ENCODE data around the gene CIAO2B.
A peak's percentile ranks its signal among the peaks of the same experiment; 100 is the strongest.
"Not testable (repeated sequence)": the region's sequence is repeated elsewhere in the genome, so short reads cannot be mapped to it uniquely, and the experiment has no call there.

CIAO2B gene

DNA sequence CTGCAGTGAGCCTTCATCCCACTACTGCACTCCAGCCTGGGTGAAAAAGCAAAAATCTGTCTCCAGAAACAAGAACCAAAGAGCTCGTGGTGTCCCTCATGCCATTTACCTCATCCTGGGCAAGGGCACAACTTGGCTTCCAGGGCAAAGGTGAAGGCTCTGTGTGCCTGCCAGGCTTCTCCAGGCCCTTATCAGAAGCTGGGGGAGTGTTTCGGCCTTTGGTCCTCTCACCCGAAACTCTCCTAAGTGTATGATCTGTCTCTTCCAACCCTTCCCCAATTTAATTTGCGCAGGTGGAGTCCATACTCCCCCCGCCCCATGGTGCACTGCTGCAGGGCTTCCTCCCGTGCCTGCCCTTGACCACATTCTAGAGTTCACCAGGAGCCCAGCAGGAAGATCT, 2.3 kb upstream of the CIAO2B start:
- peak overlapping the region; percentile 95 for H3K4me3 ChIP-seq (ENCODE audit: low read length)
- no peak for DNase-seq (ENCODE audit: low read depth)
- no peak for TF ChIP-seq CTCF (IDR thresholded peaks at IDR 0.05; ENCODE audit: insufficient read depth, low read depth, low read length, missing control alignments)

DNA sequence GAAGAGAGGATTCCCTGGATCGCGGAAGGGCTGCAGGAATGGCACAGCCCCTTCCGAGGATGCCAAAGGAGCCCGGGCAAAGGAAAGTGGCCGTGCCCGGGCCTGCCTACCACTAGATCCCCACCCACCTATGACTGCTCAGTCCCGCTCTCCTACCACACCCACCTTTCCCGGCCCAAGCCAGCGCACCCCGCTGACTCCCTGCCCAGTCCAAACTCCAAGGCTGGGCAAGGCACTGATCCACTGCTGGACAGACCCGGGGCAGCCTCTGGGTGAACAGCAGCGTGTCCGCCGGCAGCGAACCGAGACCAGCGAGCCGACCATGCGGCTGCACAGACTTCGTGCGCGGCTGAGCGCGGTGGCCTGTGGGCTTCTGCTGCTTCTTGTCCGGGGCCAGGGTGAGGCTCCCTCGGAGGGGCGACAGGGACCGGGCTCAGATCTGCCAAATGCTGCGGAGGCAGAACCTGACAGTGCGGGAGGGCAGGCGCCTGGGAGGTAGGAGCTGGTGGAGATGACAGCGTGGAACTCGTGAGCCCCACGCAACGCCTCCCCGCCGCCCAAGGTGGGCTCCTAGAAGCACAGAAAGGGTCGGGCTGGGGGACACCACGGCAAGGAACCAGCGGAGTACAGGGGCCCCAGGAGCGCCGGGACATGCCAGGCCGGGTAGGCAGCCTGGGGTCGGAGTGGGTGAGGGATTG, 1.3 kb upstream of the CIAO2B start, which contains the start of gene CES2:
Gene CES2 (plus strand): TSS at position 203 of the 698 bp plus-strand sequence. CDS start 120 bp downstream, at position 323.
- no peak for TF ChIP-seq CTCF (IDR thresholded peaks at IDR 0.05; ENCODE audit: insufficient read depth, low read depth, low read length, missing control alignments)
- H3K4me3 ChIP-seq (ENCODE audit: low read length) = peak within 1 kb of the TSS; percentile 95
- peak; percentile 90 for DNase-seq (ENCODE audit: low read depth)

GRCh38 chr16:66934839-66935313, 674 bp upstream of the CIAO2B start:
- DNase-seq (ENCODE audit: low read depth) = not testable (repeated sequence)

GRCh38 chr16:66933776-66934137, 445 bp downstream of the CIAO2B start:
- DNase-seq (ENCODE audit: low read depth) = peak; percentile 73
- TF ChIP-seq CTCF (IDR thresholded peaks at IDR 0.05; ENCODE audit: insufficient read depth, low read depth, low read length, missing control alignments) = no peak
- peak overlapping the region; percentile 95 for H3K4me3 ChIP-seq (ENCODE audit: low read length)

More at GRCh38 chr16:66934839-66935313, 674 bp upstream of the CIAO2B start:
- peak overlapping the region; percentile 95 for H3K4me3 ChIP-seq (ENCODE audit: low read length)

DNA sequence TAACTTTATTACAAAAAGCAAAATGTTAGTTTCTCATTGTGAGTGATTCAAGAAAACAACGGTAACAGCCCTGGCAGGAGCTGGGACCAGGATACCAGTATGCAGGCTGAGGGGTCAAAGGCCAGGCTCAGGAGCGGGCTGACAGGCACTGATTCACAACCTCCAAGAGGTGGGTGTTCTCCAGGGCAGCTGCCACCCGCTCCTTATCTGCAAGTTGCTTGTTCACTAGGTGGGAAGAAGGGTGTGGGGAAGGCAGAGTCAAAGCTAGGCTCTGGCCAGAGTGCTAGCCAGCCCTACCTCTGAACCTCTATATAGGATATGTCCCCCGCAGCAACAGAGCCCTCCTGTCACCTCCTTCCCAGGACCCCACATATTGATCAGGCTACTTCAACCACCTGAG, 2.1 kb downstream of the CIAO2B start:
- TF ChIP-seq CTCF (IDR thresholded peaks at IDR 0.05; ENCODE audit: insufficient read depth, low read depth, low read length, missing control alignments) = no peak
- DNase-seq (ENCODE audit: low read depth) = no peak
- no peak overlapping the region for H3K4me3 ChIP-seq (ENCODE audit: low read length)

GRCh38 chr16:66931665-66932064, 2.5 kb downstream of the CIAO2B start:
- TF ChIP-seq CTCF (IDR thresholded peaks at IDR 0.05; ENCODE audit: insufficient read depth, low read depth, low read length, missing control alignments) = no peak
- no peak for DNase-seq (ENCODE audit: low read depth)
- H3K4me3 ChIP-seq (ENCODE audit: low read length) = no peak overlapping the region

DNA sequence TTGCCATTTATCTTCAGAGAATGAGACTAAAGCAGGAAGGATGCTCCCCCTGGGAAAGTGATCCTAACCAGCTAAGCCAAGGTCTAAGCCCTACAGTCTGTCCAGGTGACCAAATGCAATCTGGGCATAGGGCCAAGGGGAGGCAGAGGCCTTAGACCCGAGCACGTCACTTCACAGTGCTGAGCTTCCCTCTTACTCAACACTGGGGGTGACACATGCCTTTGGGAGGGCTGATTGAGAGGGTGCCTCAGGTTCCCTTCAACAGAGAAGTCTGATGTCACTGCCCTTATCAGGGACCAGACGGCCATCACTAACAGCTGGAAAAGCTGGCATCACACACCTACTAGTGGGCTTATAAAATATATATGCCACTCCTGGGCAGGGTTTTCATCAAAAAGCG, 4.0 kb downstream of the CIAO2B start:
- TF ChIP-seq CTCF (IDR thresholded peaks at IDR 0.05; ENCODE audit: insufficient read depth, low read depth, low read length, missing control alignments) = no peak
- peak; percentile 76 for DNase-seq (ENCODE audit: low read depth)
- no peak overlapping the region for H3K4me3 ChIP-seq (ENCODE audit: low read length)

All from epithelial cell of esophagus (primary cell).